NCI-H748 (cell line): Measurements from ENCODE around the gene TYROBP.
"Not testable (repeated sequence)": the region's sequence is repeated elsewhere in the genome, so short reads cannot be mapped to it uniquely, and the experiment has no call there.

ENCODE experiments used
- DNase-seq: peaks from one replicate; lab custom pipeline; 2025; ENCODE audit not compliant: unreplicated experiment; lab: John Stamatoyannopoulos, UW

The TYROBP gene

GRCh38 chr19:35908010-35908441, at the start of gene TYROBP:
Gene TYROBP, minus strand, starts transcription at chr19:35908295. Its CDS starts 67 bp downstream, at chr19:35908228.
- DNase-seq: no peak

- not testable (repeated sequence) for DNase-seq
Measured at GRCh38 chr19:35957411-35957810, 49.3 kb upstream of the TYROBP start.

- DNase-seq: no peak
Measured at GRCh38 chr19:35955881-35956634, 48.0 kb upstream of the TYROBP start.

GRCh38 chr19:35949131-35949530, 41.0 kb upstream of the TYROBP start:
- DNase-seq: no peak

- no peak for DNase-seq
Measured at GRCh38 chr19:35946203-35946602, 38.1 kb upstream of the TYROBP start.

- DNase-seq: no peak
Measured at GRCh38 chr19:35945121-35945790, 37.2 kb upstream of the TYROBP start.

- DNase-seq: no peak
Measured at GRCh38 chr19:35944556-35944955, 36.5 kb upstream of the TYROBP start.

GRCh38 chr19:35943321-35944301, 35.5 kb upstream of the TYROBP start:
- DNase-seq: no peak

- no peak for DNase-seq
Measured at GRCh38 chr19:35942235-35942634, 34.1 kb upstream of the TYROBP start.

GRCh38 chr19:35940839-35941238, 32.7 kb upstream of the TYROBP start:
- DNase-seq: no peak

GRCh38 chr19:35940078-35940775, 32.1 kb upstream of the TYROBP start:
- no peak for DNase-seq

GRCh38 chr19:35939307-35940077, 31.4 kb upstream of the TYROBP start:
- DNase-seq: no peak

- no peak for DNase-seq
Measured at GRCh38 chr19:35938282-35939224, 30.5 kb upstream of the TYROBP start.

- DNase-seq: peak; percentile 30
Measured at GRCh38 chr19:35937345-35938281, 29.5 kb upstream of the TYROBP start.

GRCh38 chr19:35936738-35937268, 28.7 kb upstream of the TYROBP start:
- peak; percentile 28 for DNase-seq

- DNase-seq: peak; percentile 98
Measured at GRCh38 chr19:35935911-35936737, 28.0 kb upstream of the TYROBP start, which contains the start of gene LRFN3. Gene LRFN3, plus strand, starts transcription at chr19:35936374. Its CDS starts 3,052 bp downstream, at chr19:35939426.
